HG03442 (cell line): ENCODE results near the gene NES.

Experiments
- ATAC-seq: cut with Tn5 transposase; IDR thresholded peaks from one replicate; pipeline ENCODE4 v1.9.1; 2021; ENCODE audit warnings: mild to moderate bottlenecking, moderate library complexity; ENCODE audit not compliant: unreplicated experiment

Gene NES

DNA sequence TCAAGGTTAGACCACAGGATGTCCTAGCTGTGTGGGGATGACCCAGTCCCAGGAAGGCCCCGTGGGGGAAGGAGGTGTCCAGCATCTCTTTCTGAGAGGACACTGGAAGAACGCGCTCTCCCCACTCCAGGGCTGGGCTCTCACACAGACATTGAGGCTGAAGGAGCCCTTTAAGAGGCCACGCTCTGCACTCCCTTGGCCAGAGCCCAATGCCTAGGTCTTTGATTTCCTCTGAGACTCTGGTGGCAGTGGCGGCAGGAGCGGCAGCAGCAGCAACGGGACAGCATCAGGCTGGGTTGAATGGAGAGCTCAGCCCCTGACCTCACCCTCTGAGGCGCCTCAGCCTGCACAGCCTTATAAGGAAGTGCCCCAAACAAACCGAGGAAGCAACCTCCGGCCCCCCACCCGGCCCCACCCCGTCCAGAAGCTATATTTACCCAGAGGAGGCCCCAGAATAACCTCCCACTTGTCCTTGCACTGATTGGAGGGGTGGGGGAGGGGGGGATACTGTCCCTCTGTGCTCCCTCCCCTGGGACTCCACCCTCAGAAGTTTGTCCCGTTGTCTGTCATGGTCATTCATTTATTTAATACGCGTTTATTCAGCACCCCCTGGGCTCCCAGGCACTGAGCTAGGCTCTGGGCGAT is 12.3 kb downstream of the NES start:
- no peak for ATAC-seq

GRCh38 chr1:156664046-156664766 is 13.0 kb downstream of the NES start:
- no peak for ATAC-seq

DNA sequence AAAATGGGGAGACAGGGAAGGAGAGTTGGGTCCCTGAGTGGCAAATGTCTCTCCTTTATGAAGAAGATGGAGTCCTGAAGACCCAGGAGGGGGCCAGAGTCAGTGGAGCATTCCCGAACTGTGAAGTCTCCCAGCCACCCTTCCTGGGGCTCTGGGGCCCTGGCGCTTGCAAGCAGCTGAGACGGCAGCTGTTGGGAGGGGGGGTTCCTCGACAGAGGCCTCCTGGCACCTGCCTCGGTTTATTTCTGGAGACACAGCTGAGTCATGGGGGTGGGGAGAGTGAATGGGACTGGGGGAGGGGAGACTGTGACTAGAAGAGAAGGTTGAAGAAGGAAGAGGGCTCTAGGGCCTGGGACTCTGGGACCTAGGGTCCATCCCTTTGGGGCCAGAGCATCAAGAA is 14.0 kb downstream of the NES start:
- no peak for ATAC-seq

DNA sequence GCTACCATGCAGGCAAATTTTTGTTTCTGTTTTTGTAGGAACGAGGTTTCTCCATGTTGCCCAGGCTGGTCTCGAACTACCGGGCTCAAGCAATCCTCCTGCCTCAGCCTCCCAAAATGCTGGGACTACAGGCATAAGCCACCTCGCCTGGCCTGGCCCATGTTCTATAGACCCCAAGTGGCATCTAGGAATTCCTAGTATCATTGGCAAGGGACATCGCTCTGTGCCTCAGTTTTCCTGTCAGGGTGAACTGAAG is 14.5 kb downstream of the NES start:
- no peak for ATAC-seq

GRCh38 chr1:156662005-156662799 is 15.0 kb downstream of the NES start:
- ATAC-seq, result no peak

DNA sequence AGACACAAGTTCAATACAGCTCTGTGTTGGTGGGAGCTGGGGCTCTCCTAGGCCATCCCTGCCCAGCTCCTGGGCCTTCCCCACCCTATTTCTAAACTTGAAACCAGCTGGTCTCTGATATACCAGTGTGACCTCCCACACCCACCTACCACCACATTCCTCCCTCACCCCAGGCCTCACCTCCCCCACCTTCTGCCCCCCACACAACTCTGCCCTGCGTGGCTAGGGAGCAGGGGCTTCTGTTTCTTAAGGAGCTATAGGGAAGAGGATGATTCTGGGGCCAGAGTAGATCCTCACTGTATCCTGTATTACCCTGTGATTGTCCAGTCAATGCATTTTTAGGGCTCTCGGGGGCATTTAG is 16.5 kb downstream of the NES start:
- ATAC-seq, result peak; percentile 12

GRCh38 chr1:156659988-156660751 is 17.0 kb downstream of the NES start:
- peak; percentile 45 for ATAC-seq

DNA sequence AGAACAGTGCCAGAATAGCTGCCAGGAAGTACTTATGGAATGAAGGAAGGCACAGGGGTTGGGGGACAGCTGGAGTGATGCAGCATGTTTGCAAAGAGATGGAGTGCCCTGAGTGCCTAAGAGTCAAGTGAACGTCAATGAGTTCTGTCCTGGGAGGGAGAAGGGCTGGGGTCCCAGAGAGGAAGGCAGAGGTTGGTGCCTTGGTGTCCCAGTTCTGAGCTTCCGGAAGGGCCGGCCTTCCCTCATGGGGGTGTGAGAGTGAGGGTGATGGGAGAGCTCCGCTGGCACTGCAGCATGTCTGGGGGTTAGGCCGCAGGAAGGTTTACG is 17.6 kb downstream of the NES start:
- ATAC-seq, result no peak

GRCh38 chr1:156658945-156659574 is 18.1 kb downstream of the NES start:
- ATAC-seq, result no peak

DNA sequence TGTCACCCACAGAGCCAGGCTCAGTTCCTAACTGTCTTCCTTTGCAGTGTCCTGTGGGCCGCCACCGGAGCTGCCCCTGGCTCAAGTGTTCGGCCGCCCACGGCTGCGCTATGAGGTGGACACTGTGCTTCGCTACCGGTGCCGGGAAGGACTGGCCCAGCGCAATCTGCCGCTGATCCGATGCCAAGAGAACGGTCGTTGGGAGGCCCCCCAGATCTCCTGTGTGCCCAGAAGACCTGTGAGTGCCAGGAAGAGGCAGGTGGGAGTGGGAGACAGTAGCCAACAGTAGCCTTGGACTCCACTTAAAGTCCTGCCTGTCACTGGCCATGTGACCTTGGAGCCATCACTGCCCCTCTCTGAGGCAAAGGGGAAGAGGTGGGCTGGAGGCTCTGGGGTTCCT is 18.7 kb downstream of the NES start:
- no peak for ATAC-seq

GRCh38 chr1:156657741-156658319 is 19.4 kb downstream of the NES start:
- no peak for ATAC-seq

DNA sequence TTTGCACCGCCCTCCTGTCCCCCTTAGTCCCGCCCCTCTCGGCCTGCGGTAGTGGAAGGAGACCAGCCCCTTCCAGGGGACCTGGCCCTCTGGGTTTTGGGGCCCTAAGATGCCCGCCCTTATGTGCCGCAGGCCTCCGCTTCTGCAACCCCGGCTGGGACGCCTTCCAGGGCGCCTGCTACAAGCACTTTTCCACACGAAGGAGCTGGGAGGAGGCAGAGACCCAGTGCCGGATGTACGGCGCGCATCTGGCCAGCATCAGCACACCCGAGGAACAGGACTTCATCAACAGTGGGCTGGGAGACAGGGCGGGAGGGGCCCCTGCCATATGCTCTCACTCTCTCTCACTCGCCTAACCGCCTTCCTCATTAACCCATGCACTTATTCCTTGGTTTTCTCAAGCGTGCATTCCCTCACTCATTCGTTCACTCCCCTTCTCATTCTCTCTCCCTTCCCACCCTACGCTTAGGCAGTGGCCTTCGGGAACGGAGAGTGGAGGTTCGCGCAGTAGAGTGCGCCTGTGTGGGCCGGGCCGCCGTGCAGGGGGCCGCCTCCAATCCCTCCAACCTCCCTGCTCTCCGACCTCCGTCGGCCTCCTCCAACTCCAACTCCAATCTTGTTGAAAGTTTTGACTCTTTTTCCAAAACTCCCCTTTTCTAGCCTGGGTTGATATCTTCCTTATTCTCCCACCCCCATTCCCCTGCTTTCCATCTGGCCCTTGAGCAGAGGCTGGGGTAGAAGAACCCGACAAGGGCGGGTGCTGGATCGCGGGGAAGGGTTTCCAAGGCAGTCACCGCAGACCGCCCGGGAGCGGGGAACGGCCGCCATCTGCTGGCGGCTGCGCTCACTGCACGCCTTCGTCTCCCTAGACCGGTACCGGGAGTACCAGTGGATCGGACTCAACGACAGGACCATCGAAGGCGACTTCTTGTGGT is 20.1 kb downstream of the NES start:
- ATAC-seq, result no peak

DNA sequence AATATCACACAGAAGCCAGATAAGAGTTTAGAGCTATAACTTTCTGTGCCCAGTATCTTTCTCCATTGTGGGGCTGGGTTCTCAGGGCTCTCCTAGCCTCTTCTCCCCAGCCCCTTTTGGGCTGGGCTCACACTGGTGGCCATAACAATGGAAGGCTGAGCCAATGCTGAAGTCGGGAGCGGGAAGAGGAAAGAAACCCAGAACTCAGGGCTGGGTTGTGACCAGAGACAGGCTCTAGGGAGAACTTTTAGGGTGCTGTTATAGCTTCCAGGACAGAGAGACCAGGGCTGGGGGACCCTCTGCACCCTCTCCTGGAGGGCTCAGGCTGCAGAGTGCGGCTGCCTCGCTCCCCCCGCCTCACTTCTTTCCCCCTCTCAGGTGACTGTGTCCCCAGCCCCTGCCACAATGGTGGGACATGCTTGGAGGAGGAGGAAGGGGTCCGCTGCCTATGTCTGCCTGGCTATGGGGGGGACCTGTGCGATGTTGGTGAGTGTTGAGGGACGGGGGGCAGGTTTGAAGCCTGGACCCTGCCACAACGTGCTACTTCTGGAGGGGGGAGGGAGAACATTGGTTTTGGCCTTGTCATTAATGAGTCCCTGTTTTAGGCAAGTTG is 21.2 kb downstream of the NES start:
- ATAC-seq, result no peak

DNA sequence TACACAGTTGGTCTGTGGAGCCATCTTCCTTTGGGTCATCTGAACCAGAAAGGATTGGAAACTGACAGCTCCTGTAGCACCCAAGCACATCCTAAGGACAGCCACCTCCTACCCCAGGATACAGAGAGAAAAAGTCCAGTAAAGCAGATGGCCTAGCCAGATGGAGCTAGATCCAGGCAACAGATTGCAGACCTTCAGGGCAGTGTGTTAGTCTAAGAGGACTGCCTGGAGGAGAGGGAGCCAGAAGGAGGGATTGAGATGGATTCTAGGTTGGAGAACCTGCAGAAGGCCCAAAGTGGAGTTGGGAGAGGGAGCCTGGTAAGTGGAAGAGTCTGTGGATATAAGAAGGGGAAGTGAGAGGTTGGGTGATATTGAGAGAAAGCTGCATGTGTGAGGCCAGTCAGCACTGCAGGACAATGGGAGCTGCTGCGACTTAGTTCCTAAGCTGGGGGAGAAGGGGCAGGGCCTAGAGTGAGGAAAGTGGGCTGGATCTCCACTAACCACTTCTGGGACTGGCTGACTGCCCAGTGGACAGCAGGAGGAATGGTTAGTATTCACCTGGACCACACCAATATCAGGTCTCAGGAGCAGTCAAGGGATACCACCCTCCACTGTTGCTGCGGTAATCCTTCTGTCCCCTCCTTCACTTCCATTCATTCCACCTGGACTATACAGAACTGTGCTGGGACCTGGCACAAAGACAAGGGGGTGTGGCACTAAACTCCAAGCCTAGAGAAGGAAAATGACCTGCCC is 21.9 kb downstream of the NES start:
- ATAC-seq, result no peak

DNA sequence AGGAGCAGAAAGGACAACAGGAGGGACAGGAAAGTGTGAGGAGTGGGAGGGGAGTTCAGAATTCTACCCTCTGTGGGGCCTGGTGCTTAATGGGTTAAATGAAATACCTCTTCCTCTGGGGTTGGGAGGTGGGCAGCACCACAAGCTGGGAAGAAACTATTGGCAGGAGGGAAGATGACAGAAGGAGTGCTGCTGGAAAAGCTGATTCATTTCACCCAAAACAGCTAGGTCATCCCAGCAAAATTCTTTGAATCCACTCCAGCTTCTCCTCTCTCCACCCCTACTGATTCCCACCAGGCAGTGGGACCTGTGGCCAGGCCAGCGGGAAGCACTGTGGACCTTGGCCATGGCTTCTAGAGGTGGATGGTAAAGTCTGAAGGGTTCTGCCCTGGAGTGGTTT is 22.5 kb downstream of the NES start:
- no peak for ATAC-seq

- ATAC-seq, result no peak
Measured at GRCh38 chr1:156652992-156653355, 24.2 kb downstream of the NES start.

- ATAC-seq, result no peak
Measured at GRCh38 chr1:156652131-156652991, 24.8 kb downstream of the NES start.

GRCh38 chr1:156648951-156649350 is 28.3 kb downstream of the NES start:
- ATAC-seq, result no peak
